ENCODE results near the gene MSI2.

DNA sequence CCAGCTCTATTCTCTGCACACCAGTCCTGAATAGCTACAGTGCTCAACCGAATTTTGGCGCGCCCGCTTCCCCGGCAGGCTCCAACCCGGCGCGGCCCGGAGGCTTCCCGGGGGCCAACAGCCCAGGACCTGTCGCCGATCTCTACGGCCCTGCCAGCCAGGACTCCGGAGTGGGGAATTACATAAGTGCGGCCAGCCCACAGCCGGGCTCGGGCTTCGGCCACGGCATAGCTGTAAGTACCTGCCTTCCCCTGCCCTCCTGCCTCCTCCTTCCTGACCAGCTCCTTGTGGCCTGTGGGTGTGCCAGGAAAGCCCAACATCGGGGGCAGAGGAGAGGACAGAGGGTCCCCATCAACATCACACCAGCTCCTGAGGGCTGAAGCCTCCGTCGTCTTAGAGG lies 418.6 kb downstream of the MSI2 start:
- TF ChIP-seq, protein P1, sequence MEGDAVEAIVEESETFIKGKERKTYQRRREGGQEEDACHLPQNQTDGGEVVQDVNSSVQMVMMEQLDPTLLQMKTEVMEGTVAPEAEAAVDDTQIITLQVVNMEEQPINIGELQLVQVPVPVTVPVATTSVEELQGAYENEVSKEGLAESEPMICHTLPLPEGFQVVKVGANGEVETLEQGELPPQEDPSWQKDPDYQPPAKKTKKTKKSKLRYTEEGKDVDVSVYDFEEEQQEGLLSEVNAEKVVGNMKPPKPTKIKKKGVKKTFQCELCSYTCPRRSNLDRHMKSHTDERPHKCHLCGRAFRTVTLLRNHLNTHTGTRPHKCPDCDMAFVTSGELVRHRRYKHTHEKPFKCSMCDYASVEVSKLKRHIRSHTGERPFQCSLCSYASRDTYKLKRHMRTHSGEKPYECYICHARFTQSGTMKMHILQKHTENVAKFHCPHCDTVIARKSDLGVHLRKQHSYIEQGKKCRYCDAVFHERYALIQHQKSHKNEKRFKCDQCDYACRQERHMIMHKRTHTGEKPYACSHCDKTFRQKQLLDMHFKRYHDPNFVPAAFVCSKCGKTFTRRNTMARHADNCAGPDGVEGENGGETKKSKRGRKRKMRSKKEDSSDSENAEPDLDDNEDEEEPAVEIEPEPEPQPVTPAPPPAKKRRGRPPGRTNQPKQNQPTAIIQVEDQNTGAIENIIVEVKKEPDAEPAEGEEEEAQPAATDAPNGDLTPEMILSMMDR (IDR thresholded peaks at IDR 0.05), result no peak
- no peak for TF ChIP-seq POLR2A (IDR thresholded peaks at IDR 0.05)
